Kidney (tissue), 14 donors: ENCODE data around the gene HTR2B. TPM values are rescaled to one million over a fixed set of nuclear protein-coding genes. Genes with fewer than 3 reads are reported as not detected.
A peak's percentile ranks its signal among the peaks of the same experiment; 100 is the strongest.

ENCODE experiments used
- DNase-seq, 5 donors: peaks; one replicate each; pipeline ENCODE4 v3.0.0-alpha.2; 2013 to 2020
- FAIRE-seq: peaks from 2 replicates; lab custom pipeline; 2012; peaks lifted over from hg19 to GRCh38; lab: Jason Lieb, UNC
- H3K27ac ChIP-seq, 2 donors: one replicate each; pipeline ENCODE4 v1.7.0; 2013; ENCODE audit warnings: low read depth in 2 of 2, low read length in 2 of 2, inconsistent platforms in 1 of 2
- H3K27me3 ChIP-seq: one replicate; pipeline ENCODE4 v1.7.1; 2013; ENCODE audit warnings: low read length, inconsistent platforms; ENCODE audit not compliant: control insufficient read depth, insufficient read depth
- H3K36me3 ChIP-seq, 3 donors: one replicate each; pipeline versions ENCODE4 v1.7.0 to v1.7.1; 2013; ENCODE audit warnings: low read length in 3 of 3, control low read depth in 1 of 3, inconsistent platforms in 1 of 3; ENCODE audit not compliant: insufficient read depth in 3 of 3, control insufficient read depth in 2 of 3
- H3K4me1 ChIP-seq, 3 donors: one replicate each; pipeline versions ENCODE4 v1.7.0 to v1.7.1; 2013; ENCODE audit warnings: low read length in 3 of 3, inconsistent platforms in 1 of 3, low read depth in 1 of 3; ENCODE audit not compliant: control insufficient read depth in 2 of 3, insufficient read depth in 2 of 3
- H3K4me3 ChIP-seq, 3 donors: one replicate each; pipeline versions ENCODE4 v1.7.0 to v1.8.1; 2013; ENCODE audit warnings: low read length in 3 of 3, control low read depth in 1 of 3, inconsistent platforms in 1 of 3
- H3K9ac ChIP-seq, 3 donors: one replicate each; pipeline versions ENCODE4 v1.7.0 to v1.7.1; 2013; ENCODE audit warnings: low read length in 3 of 3, control low read depth in 1 of 3, inconsistent platforms in 1 of 3
- H3K9me3 ChIP-seq, 3 donors: one replicate each; pipeline versions ENCODE4 v1.7.0 to v1.7.1; 2013; ENCODE audit warnings: low read length in 3 of 3, control low read depth in 1 of 3, inconsistent platforms in 1 of 3; ENCODE audit not compliant: control insufficient read depth in 2 of 3, insufficient read depth in 1 of 3
- CTCF ChIP-seq: IDR thresholded peaks from 3 replicates; pipeline ENCODE4 v1.5.1; 2012; ENCODE audit warnings: mild to moderate bottlenecking, moderate library complexity, borderline replicate concordance; ENCODE audit not compliant: insufficient read depth; ENCODE audit errors: extremely low read depth
- intact Hi-C: fragments of 100-400 bp; cut with DNase I; formaldehyde crosslinking; loops from one replicate; pipeline ENCODE4 v1.11.1; 2022
- polyA plus RNA-seq: library from polyadenylated mRNA; stranded (reverse); fragments of 350-450 nt; fragmentation: Illumina TruSeq; extraction: RNeasy Lipid Tissue Mini Kit (QIAGEN cat#74804); gene quantifications from one replicate; pipeline ENCODE4 v1.2.3, GENCODE V29; 2014; ENCODE audit warnings: low read depth, low replicate concordance; ENCODE audit not compliant: insufficient read depth
- total RNA-seq: library from RNA; stranded (reverse); fragmentation: NEBNext Ultra II Directional; extraction: Animal tissue kit (Norgen Biotek cat#: 25700); gene quantifications from one replicate; pipeline ENCODE4 v1.2.1, GENCODE V29; 2021
- donor health status: control.
- donor health status: control.
- donor health status: control.
- donor health status: control.
- donor health status: control.
- donor health status: DM: yes; HTN: yes; CAD: no.
- donor health status: Normal renal cell carcinoma (clear cell type).

The HTR2B gene
- total and polyA plus RNA-seq, 2 donors from 2014 or later = 2.0 to 3.0 TPM

- intact Hi-C loops = no loop called here
- DNase-seq = no peak
- no peak for FAIRE-seq
- Histone ChIP-seq H3K27me3 (no peaks in the 10 kb centered on the region), H3K9ac (no peak overlapping the region), H3K4me3 (no peak overlapping the region), H3K27ac (no peak overlapping the region), H3K4me1 (no peaks in the 10 kb centered on the region), H3K9me3 (no peaks in the 10 kb centered on the region), H3K36me3 (peaks cover 8 to 38% (median 26%) of the 10 kb centered on the region in 3 donors)
- no peak for TF ChIP-seq CTCF
Observed at GRCh38 chr2:231170055-231170454, 45.2 kb upstream of the HTR2B start.

- H3K9ac ChIP-seq = no peak overlapping the region
- H3K4me1 ChIP-seq = no peaks in the 10 kb centered on the region
- no peaks in the 10 kb centered on the region for H3K9me3 ChIP-seq
- H3K27ac ChIP-seq = no peak overlapping the region
- intact Hi-C loops = no loop called here
- no peak for TF ChIP-seq CTCF
- no peaks in the 10 kb centered on the region for H3K27me3 ChIP-seq
- FAIRE-seq = no peak
- H3K36me3 ChIP-seq = peaks cover 7 to 36% (median 26%) of the 10 kb centered on the region in 3 donors
- H3K4me3 ChIP-seq = no peak overlapping the region
- DNase-seq = peak in 2 of 5 donors; percentile 25 to 56
Observed at GRCh38 chr2:231169488-231169887, 44.6 kb upstream of the HTR2B start.

- Histone ChIP-seq H3K4me1 (no peaks in the 10 kb centered on the region), H3K27me3 (no peaks in the 10 kb centered on the region), H3K27ac (no peak overlapping the region), H3K9ac (no peak overlapping the region), H3K4me3 (no peak overlapping the region), H3K9me3 (no peaks in the 10 kb centered on the region), H3K36me3 (peaks cover 7 to 36% (median 26%) of the 10 kb centered on the region in 3 donors)
- FAIRE-seq = no peak
- TF ChIP-seq CTCF = no peak
- peak in 2 of 5 donors; percentile 22 to 57 for DNase-seq
- intact Hi-C loops = no loop called here
Observed at GRCh38 chr2:231168460-231169139, 43.8 kb upstream of the HTR2B start.
